Myocyte (in vitro differentiated cells): ENCODE data around the gene SRPK3. TPM values are rescaled to one million over a fixed set of nuclear protein-coding genes. Genes with fewer than 3 reads are reported as not detected.
A peak's percentile ranks its signal among the peaks of the same experiment; 100 is the strongest.
"Not testable (repeated sequence)": the region's sequence is repeated elsewhere in the genome, so short reads cannot be mapped to it uniquely, and the experiment has no call there.

Experiments
- DNase-seq: peaks from one replicate; pipeline ENCODE4 v3.0.0-alpha.2; 2012; ENCODE audit warnings: low read depth
- total RNA-seq: library from RNA; depleted of rRNA; stranded (reverse); fragments of >200 nt; gene quantifications from 2 replicates; pipeline ENCODE4 v1.2.3, GENCODE V29; 2014

Gene SRPK3
- total RNA-seq, 1 donor from 2014 or later, result 252 TPM

GRCh38 chrX:153803211-153804099, 22.6 kb downstream of the SRPK3 start:
- no peak for DNase-seq

DNA sequence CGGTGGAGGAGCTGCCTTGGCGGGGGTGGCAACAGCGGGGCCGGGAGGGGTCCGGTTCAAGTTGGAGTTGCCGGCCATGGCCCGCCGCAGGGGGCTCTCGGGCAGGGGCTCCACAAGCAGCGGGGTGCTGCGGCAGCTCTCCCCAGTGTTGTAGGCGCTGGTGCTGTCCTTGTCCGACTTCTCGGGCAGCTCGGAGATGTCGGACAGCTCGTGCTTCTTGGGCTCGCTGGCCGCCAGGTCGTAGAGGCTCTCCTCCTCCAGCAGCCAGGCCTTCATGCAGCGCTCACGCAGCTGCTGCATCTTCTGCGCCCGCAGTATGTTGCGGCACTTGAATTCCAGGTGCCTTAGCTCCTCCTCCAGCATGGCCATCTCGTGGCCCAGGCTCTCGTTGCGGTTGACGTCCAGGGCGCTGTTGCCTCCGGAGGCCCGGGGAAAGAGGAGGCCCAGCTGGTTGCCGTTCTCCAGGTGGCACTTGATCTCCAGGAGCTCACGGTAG, 23.3 kb downstream of the SRPK3 start:
- DNase-seq, result no peak

GRCh38 chrX:153804621-153805020, 23.8 kb downstream of the SRPK3 start:
- no peak for DNase-seq

- DNase-seq, result no peak
Measured at GRCh38 chrX:153805436-153805835, 24.6 kb downstream of the SRPK3 start.

DNA sequence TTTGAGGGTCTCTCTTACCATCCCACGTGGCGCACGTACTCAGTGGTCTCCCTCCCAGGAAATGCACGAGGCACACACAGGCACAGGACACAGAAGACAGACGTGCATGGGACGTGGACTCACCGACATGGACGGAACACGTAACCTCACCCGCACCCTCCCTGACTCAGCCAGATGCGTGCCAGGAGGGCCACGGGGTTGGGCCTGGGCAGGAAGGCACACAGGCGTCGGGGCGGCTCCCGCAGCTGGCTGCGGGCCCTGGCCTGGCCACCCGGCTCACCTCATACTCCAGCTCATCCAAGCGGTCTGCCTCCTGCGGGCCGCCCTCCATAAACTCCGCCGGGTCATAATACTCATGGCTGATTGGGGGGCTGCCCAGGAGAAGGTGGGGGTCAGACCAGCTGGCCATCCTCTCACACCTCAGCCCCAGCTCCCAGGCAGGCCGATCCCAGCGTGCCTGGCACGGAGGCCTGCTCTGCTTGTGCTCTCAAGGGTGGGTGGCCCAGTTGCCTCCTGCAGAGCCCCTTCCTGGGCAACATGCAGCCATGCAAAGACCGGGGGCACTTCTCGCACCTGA, 26.2 kb downstream of the SRPK3 start:
- no peak for DNase-seq

GRCh38 chrX:153807976-153808375, 27.1 kb downstream of the SRPK3 start:
- DNase-seq, result no peak

DNA sequence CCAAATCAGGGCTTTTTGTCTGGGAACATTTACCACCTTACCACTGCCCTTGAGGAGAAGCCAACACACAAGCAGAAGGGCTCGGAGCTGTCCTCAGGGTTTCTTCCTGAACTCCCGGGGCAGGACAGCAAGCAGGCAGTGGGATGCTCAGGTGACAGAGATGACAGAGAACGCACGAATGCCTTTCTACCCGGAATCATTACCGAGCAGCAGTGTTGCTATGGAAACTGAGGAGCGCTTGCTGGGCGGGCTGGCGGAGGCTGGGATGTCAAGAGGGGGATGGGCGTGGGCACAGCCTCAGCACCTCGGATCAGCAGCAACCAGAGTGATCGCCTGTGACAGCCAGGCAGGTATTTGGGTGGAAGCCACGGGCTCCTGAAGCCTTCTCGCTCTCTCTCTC, 31.4 kb downstream of the SRPK3 start:
- no peak for DNase-seq

GRCh38 chrX:153813161-153813560, 32.3 kb downstream of the SRPK3 start:
- no peak for DNase-seq

DNA sequence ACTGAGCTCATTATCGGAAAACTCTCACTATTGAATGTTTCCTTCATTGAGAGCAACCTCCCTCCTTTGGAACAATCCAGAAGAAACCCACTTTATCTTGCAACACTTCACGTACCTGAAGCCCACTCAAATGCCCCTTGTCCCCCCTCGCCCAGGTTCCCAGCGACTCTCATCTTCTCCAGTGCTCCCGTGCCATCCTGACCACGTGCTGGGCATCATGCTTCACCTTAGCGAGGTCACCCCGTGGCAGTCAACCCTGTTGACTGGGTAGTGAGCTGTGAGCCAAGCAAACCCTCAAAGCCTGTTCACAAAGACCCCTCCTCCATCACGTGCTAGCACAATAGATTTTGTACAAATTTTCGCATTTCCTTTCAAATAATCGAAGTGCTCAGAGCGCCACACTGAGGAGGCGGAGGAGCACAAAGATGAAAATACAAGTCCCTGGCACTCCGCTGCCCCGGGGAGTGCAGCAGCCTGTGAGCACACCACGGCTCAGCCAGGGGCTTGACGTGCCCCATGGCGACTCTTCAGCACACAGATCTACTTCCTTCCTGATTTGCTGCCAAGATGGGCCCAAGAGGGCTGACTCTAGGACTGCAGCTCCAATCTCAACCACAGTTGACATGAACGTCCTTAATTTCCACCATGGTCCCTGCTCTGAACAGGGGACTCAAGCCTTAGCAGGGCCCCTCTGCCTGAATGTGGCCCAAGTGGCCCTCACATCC, 33.9 kb downstream of the SRPK3 start:
- DNase-seq, result no peak

DNA sequence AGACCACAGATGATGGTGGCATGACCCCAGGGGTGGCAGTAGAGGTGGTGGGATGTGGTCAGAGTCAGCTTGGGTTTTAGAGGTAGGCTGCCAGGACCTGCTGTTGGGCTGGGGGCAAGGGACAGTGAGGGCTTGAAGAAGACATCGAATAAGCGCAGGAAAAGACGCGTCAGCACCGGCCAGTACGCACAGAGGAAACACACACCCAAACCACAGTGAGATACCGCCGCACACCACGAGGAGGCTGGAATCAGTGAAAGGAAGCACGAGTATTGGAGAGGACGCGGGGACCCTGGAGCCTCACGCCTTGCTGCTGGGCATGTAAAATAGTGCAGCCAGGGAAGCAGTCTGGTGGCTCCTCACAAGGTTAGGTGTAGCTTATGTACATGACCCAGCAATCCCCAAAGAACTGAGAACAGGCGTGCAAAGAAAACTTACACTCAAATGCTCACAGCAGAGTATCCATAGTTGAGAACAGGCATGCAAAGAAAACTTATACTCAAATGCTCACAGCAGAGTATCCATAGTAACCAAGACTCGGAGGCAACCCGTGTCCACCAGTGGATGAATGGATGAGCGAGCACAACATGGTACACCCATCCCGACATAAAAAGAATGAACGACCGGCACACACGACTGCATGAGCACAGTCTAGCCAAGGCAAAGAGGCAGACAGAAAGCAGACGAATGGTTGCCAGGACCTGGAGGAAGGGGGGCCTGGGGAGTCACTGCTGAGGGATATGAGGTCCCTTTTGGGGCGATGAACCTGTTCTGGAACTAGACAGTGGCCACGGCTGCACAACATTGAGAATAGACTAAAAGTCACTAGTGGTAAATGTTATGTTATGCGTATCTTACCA, 36.2 kb downstream of the SRPK3 start:
- DNase-seq, result no peak

DNA sequence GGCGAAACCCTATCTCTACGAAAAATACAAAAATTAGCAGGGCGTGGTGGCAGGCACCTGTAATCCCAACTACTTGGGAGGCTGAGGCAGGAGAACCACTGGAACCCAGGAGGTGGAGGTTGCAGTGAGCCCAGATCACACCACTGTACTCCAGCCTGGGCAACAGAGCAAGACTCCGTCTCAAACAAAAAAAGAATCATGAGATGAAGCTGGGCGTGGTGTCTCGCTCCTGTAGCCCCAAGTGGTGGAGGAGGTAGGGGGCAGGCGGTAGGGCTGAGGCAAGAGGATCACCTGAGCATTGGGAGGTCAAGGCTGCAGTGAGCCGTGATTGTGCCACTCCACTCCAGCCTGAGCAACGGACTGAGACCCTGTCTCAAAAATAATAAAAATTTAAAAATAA, 37.2 kb downstream of the SRPK3 start:
- not testable (repeated sequence) for DNase-seq

- DNase-seq, result peak; percentile 24
Measured at GRCh38 chrX:153818571-153819383, 37.9 kb downstream of the SRPK3 start.

- peak; percentile 50 for DNase-seq
Measured at GRCh38 chrX:153819384-153820040, 38.7 kb downstream of the SRPK3 start.

GRCh38 chrX:153820601-153821000, 39.8 kb downstream of the SRPK3 start:
- no peak for DNase-seq

- no peak for DNase-seq
Measured at GRCh38 chrX:153821066-153821465, 40.2 kb downstream of the SRPK3 start.

GRCh38 chrX:153824348-153824747, 43.5 kb downstream of the SRPK3 start:
- DNase-seq, result no peak

GRCh38 chrX:153825042-153825441, 44.2 kb downstream of the SRPK3 start:
- DNase-seq, result no peak

DNA sequence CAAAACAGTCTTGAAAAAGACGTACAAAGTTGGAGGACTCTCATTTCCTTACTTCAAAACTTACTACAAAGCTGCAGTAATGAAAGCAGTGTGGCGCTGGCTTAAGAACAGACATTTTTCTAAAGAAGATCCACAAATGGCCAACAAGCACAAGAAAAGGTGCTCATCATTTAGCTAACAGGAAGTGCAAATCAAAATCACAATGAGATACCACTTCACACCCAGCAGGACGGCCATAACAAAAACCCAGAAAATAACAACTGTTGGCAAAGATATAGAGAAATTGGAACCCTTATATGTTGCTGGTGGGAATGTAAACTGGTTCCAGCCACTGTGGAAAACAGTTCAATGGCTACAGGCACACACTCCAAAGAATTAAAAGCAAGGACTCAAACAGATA, 46.2 kb downstream of the SRPK3 start:
- no peak for DNase-seq

- DNase-seq, result no peak
Measured at GRCh38 chrX:153827903-153828302, 47.1 kb downstream of the SRPK3 start.

DNA sequence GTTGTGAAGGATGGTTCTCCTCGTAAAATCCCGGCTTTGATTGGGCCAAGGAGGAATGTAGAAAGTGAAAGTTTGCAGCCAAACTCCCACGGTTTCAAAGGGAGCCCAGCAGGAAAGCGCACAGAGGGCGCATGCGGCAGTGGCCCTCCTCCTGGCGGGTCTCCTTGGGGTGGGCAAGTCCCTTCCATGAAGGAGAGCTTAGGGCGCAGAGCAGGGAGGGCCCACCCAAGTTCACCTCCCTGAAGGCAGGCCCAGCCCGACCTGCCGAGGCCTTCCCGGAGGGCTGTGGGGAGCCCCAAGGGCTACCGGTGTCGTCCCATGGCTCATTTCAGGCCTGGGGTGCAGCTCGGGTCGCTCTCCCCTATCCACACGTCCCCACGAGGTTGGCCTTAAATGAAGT, 47.5 kb downstream of the SRPK3 start:
- no peak for DNase-seq
